ENCODE measurements around the gene AXL.

GRCh38 chr19:41228486-41228885 is 9.5 kb downstream of the AXL start:
- TF ChIP-seq CTCF (IDR thresholded peaks at IDR 0.05) (no peak), POLR2A (IDR thresholded peaks at IDR 0.05) (no peak)
